DOHH2 (cell line): ENCODE results near the gene EPB41L3.

Source experiments
- H3F3A ChIP-seq: fragments of 200-600 bp; sonication (generic), shearing (Covaris generic); 2 replicates; pipeline ENCODE4 v1.6.0; 2016; ENCODE audit warnings: antibody characterized with exemption, mild to moderate bottlenecking; ENCODE audit not compliant: control insufficient read depth, insufficient read depth
- H3K27ac ChIP-seq: fragments of 200-600 bp; sonication (generic); 2 replicates; pipeline ENCODE4 v1.5.1; 2014; ENCODE audit warnings: low read depth, mild to moderate bottlenecking, low read length, moderate library complexity
- H3K27me3 ChIP-seq: fragments of 200-600 bp; sonication (generic); 2 replicates; pipeline ENCODE4 v1.6.1; 2014; ENCODE audit warnings: mild to moderate bottlenecking, low read length, mixed read lengths; ENCODE audit not compliant: control insufficient read depth
- H3K36me3 ChIP-seq: fragments of 200-600 bp; sonication (generic); 2 replicates; pipeline ENCODE4 v1.6.1; 2014; ENCODE audit warnings: mild to moderate bottlenecking, low read length, moderate library complexity, mixed read lengths; ENCODE audit not compliant: control insufficient read depth
- H3K4me1 ChIP-seq: fragments of 200-600 bp; sonication (generic); 2 replicates; pipeline ENCODE4 v1.6.1; 2014; ENCODE audit warnings: mild to moderate bottlenecking, low read length, mixed read lengths; ENCODE audit not compliant: control insufficient read depth
- H3K4me2 ChIP-seq: fragments of 200-600 bp; sonication (generic); 2 replicates; pipeline ENCODE4 v1.6.0; 2014; ENCODE audit warnings: mild to moderate bottlenecking, low read length, moderate library complexity
- H3K4me3 ChIP-seq: fragments of 200-600 bp; sonication (generic); 2 replicates; pipeline ENCODE4 v1.5.1; 2014; ENCODE audit warnings: mild to moderate bottlenecking, low read length, mixed read lengths
- H3K79me2 ChIP-seq: fragments of 200-600 bp; sonication (generic); 2 replicates; pipeline ENCODE4 v1.6.1; 2014; ENCODE audit warnings: mild to moderate bottlenecking, low read length, mixed read lengths; ENCODE audit not compliant: control insufficient read depth
- H3K9me2 ChIP-seq: fragments of 200-600 bp; sonication (generic); replicated peaks from 2 replicates; pipeline ENCODE4 v1.6.1; 2014; ENCODE audit warnings: mild to moderate bottlenecking, low read length, mixed read lengths; ENCODE audit not compliant: control insufficient read depth
- H3K9me3 ChIP-seq: fragments of 200-600 bp; sonication (generic); 2 replicates; pipeline ENCODE4 v1.6.1; 2014; ENCODE audit warnings: antibody characterized with exemption, low read length, mixed read lengths; ENCODE audit not compliant: control insufficient read depth, insufficient read depth
- H4K20me1 ChIP-seq: fragments of 200-600 bp; sonication (generic); 2 replicates; pipeline ENCODE4 v1.6.0; 2014; ENCODE audit warnings: low read depth, mild to moderate bottlenecking, antibody characterized with exemption, low read length, moderate library complexity; ENCODE audit not compliant: control insufficient read depth, insufficient read depth
- CTCF ChIP-seq: fragments of 200-600 bp; sonication (generic); IDR thresholded peaks from one replicate; pipeline ENCODE4 v1.5.1; 2014; ENCODE audit warnings: antibody characterized with exemption, mild to moderate bottlenecking, low read depth, low read length; ENCODE audit not compliant: poor library complexity, severe bottlenecking
- EZH2phosphoT487 ChIP-seq: fragments of 200-600 bp; sonication (generic); IDR thresholded peaks from 2 replicates; pipeline ENCODE4 v1.6.1; 2017; ENCODE audit warnings: borderline replicate concordance, mild to moderate bottlenecking, antibody characterized with exemption, low read length, moderate library complexity, mixed read lengths

Gene EPB41L3

GRCh38 chr18:5475267-5475666 is 68.5 kb downstream of the EPB41L3 start:
- Histone ChIP-seq H3K36me3 (no peaks in the 10 kb centered on the region), H3K4me3 (no peak overlapping the region), H3K4me1 (no peaks in the 10 kb centered on the region), H3K27ac (no peak overlapping the region), H3K27me3 (no peaks in the 10 kb centered on the region), H4K20me1 (no peaks in the 10 kb centered on the region), H3K79me2 (no peaks in the 10 kb centered on the region), H3F3A (no peaks in the 10 kb centered on the region), H3K9me3 (no peaks in the 10 kb centered on the region; the same call in 1 of the 2 replicates), H3K9me2 (no peaks in the 10 kb centered on the region), H3K4me2 (no peak overlapping the region)
- TF ChIP-seq CTCF: no peak
- TF ChIP-seq EZH2phosphoT487: no peak

- no peaks in the 10 kb centered on the region for H3K27me3 ChIP-seq
- no peak for TF ChIP-seq EZH2phosphoT487
- TF ChIP-seq CTCF: no peak
- no peak overlapping the region for H3K4me3 ChIP-seq
- H4K20me1 ChIP-seq: no peaks in the 10 kb centered on the region
- no peaks in the 10 kb centered on the region for H3K4me1 ChIP-seq
- no peak overlapping the region for H3K4me2 ChIP-seq
- H3K27ac ChIP-seq: no peak overlapping the region
- H3K36me3 ChIP-seq: no peaks in the 10 kb centered on the region
- H3K79me2 ChIP-seq: no peaks in the 10 kb centered on the region
- H3K9me2 ChIP-seq: no peaks in the 10 kb centered on the region
- no peaks in the 10 kb centered on the region for H3F3A ChIP-seq
- H3K9me3 ChIP-seq: no peaks in the 10 kb centered on the region; the same call in 1 of the 2 replicates
These were observed 74.5 kb downstream of the EPB41L3 start for GRCh38 chr18:5469340-5469739.

GRCh38 chr18:5468394-5468793 is 75.4 kb downstream of the EPB41L3 start:
- Histone ChIP-seq H4K20me1 (no peaks in the 10 kb centered on the region), H3K9me3 (no peaks in the 10 kb centered on the region; the same call in 1 of the 2 replicates), H3K9me2 (no peaks in the 10 kb centered on the region), H3K27me3 (no peaks in the 10 kb centered on the region), H3K4me2 (no peak overlapping the region), H3K36me3 (no peaks in the 10 kb centered on the region), H3K79me2 (no peaks in the 10 kb centered on the region), H3F3A (no peaks in the 10 kb centered on the region), H3K27ac (no peak overlapping the region), H3K4me3 (no peak overlapping the region), H3K4me1 (no peaks in the 10 kb centered on the region)
- TF ChIP-seq EZH2phosphoT487 (no peak), CTCF (no peak)
